GM19395 (cell line): Measurements from ENCODE around the gene TMEM163.
"Not testable (repeated sequence)": the region's sequence is repeated elsewhere in the genome, so short reads cannot be mapped to it uniquely, and the experiment has no call there.

Experiments
- ATAC-seq: cut with Tn5 transposase; IDR thresholded peaks from one replicate; pipeline ENCODE4 v1.9.1; 2021; ENCODE audit warnings: mild to moderate bottlenecking, moderate library complexity; ENCODE audit not compliant: unreplicated experiment

TMEM163 gene

DNA sequence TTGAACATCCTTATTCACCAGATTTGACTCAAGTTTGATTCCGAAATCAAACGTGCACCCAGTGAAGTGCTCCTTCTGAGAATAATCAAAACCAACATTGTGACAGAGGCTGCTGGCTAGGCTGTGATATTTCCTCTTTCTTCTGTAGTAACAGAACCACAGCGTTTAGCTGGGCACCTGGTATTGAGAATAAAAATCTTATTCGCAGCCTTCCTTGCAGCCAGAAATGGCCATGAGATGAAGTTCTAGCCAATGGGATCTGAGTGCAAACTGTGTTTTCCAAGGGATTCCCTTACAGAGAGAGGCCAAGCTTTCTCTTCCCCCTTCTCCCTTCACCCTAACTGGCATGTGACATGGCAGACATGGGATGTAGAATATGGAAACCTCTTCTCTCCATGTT lies 51.7 kb downstream of the TMEM163 start:
- ATAC-seq: no peak

DNA sequence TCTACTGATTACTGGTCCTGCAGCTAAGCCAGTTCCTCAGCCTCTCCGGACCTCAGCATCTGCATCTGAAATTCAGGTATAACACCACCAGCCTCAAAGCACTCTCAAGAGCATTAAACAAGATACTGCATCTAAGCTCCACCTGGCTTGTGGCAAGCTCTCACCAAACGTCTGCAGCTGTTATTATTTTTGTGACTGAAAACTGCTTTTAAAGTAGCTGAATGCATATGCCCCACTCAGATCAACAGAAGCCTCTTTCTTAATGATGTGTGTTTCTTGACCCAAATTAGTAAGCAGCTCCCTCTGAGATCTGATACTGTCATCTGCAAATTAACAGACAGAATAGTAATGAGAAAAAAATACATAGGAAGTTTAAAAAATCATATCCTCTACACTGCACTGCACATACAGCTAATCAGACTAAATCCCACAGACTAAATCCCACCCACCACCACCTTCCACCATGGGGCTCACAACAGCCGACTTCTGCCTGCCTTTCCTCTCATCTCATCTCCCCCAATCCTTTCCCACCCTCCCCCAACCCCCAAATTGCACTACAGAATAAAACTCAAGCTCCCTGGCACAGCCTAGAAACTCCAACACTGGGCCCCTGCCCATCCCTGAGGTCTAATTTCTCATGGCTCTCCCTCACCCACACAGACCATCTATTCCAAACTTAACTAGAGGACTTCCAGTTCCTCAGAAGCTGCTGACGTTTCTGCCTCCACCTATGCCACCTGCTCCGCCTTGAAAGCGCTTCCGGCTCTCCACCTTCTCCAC lies 52.9 kb downstream of the TMEM163 start:
- ATAC-seq: no peak

GRCh38 chr2:134663451-134664450 lies 55.0 kb downstream of the TMEM163 start:
- ATAC-seq: no peak

GRCh38 chr2:134662751-134663150 lies 56.0 kb downstream of the TMEM163 start:
- ATAC-seq: no peak

DNA sequence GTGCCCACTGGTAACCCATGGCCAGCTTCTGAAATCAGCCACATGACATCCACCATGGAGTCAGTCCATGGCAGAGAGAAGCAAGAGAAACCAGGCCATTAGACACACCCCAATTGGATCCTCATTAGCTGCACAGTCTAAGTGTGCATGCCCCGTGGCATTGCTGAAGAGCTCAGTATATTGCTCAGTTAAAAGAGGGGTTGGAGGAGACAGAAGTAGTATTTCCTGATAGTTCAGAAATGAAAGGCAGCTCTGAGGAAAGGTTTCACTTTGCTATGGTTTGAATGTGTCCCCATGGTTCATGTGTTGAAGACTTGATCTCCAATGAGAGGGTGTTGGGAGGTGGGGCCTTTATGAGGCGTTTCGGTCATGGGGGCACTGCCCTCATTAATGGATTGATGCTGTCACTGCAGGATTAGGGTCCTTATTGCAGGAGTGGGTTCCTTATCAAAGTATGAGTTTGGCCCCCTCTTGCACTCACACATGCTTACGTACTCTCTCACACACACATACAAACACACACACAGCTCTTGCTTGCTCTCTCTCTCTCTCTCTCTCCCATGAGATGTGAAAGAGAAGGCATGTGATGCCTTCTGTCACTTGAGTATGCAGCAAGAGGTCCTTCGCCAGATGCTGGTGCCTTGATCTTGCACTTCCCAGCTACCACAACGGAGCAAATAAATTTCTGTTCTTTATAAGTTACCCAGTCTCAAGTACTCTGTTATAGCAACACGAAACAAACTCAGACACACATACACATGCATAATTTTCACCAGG lies 58.0 kb downstream of the TMEM163 start:
- no peak for ATAC-seq

- no peak for ATAC-seq
These were observed 59.1 kb downstream of the TMEM163 start for GRCh38 chr2:134659724-134660123.

DNA sequence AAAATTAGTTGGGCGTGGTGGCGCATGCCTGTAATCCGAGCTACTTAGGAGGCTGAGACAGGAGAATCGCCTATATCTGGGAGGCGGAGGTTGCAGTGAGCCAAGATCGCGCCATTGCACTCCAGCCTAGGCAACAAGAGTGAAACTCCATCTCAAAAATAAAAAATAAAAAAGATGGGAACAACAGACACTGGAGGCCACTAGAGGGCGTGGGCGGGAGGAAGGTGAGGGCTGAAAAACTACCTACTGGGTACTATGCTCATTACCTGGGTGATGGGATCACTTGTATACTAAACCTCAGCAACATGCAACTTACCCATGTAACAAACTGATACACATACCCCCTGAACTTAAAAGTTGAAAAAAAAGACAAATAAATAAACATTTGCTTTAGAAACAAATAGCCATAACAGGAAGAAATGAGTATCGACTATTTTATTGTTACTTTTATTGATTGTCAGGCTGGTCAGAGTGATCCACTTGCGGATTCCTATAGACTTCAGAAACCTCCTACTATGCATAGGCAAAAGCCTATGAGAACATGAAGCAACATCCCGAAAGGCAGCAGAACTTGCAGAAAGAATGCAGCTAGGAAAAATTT lies 61.0 kb downstream of the TMEM163 start:
- no peak for ATAC-seq

DNA sequence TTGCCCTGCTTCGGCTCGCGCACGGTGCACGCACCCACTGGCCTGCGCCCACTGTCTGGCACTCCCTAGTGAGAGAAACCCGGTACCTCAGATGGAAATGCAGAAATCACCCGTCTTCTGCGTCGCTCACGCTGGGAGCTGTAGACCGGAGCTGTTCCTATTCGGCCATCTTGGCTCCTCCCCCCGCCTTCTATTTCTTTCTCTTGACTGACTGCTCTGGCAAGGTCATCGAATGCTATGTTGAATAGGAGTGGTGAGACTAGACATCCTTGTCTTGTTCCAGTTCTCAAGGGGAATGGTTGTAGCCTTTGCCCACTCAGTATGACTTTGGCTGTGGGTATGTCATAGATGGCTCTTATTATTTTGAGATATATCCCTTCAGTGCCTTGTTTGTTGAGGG lies 62.4 kb downstream of the TMEM163 start:
- ATAC-seq: not testable (repeated sequence)

DNA sequence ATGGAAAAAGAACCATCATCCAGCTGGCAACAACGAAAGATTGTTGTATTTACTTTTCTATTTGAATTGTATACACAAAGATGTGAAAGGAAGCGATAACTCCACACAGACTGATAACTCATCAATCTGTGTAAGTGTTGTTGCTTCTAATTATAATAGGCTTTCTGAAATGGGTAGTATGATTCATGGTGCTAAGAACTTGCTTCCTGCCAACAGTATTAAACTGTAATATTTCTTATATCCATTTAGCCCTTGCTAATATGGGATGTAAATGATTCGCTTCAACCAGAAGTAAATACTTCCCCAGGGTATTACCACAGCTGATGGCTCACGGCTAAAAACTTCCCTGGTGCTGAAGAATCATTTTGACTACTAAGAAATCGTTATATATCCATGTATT lies 70.2 kb downstream of the TMEM163 start:
- ATAC-seq: no peak

- no peak for ATAC-seq
These were observed 71.1 kb downstream of the TMEM163 start for GRCh38 chr2:134647607-134648256.

DNA sequence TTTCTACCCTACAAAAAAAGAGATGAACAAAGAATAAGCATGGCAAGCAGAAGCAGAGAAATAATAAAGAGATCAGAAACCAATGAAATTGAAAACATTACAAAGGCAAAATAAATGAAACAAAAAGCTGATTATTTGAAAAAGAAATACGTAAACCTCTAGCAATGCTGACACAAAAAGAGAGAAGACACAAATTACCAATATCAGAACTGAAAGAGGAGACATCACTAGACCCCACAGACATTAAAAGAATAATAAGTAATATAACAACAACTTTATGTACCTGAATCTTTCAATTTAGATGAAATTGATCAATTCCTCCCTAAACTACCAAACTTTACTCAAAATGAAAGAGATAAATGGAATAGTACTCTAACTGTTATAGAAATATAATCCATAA lies 75.9 kb downstream of the TMEM163 start:
- ATAC-seq: no peak

GRCh38 chr2:134640494-134640893 lies 78.3 kb downstream of the TMEM163 start:
- peak; percentile 62 for ATAC-seq

GRCh38 chr2:134639265-134639664 lies 79.5 kb downstream of the TMEM163 start:
- no peak for ATAC-seq

DNA sequence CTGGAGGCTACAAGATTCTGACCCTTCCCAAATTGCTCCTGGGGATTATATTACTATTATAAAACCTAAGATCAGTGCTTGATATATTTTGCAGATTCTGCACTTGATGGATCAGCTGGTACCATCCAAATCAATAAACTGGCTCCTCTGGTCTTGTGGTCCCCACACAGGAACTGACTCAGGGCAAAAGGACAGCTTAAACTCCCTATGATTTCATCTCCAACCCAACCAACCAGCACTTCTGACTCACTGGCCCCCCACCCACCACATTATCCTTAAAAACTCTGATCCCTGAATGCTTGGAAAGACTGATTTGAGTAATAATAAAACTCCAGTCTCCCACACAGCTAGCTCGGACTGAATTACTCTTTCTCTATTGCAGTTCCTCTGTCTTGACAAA lies 82.1 kb downstream of the TMEM163 start:
- ATAC-seq: no peak

DNA sequence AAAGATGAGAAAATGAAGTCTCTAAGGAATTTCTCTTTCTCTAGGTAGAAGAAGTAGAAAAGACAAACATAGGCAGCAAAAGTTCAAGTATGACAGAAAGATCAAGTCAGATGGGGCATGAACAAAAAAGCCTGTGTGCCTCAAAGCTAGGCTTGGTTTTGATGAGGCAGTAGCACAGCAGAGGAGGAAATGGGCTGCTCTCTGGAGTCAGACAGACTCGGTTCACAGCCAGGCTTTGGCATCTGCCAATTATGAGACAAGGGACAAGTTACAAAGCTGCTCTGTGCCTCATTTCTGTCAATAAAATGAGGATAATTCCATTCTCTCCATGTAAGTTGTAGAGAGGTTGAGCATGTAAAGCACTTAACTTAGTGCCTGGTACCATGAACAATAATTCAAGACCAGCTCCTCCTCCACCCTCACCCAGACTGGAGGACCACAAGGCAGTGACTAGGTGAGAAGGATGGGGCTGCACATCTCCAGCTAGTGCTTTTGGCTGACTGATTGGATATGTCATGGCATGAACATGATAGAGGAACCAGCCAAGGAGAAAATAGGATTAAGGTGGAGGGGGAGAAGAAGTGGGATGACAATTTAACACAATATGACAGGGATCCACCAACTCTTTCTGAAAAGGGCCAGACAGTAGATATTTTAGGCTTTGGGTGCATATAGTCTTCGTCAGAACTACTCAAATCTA lies 84.6 kb downstream of the TMEM163 start:
- ATAC-seq: no peak

- no peak for ATAC-seq
These were observed 88.2 kb downstream of the TMEM163 start for GRCh38 chr2:134630504-134631159.

GRCh38 chr2:134628453-134628852 lies 90.3 kb downstream of the TMEM163 start:
- ATAC-seq: no peak

- no peak for ATAC-seq
These were observed 92.0 kb downstream of the TMEM163 start for GRCh38 chr2:134626781-134627180.

GRCh38 chr2:134625311-134625710 lies 93.5 kb downstream of the TMEM163 start:
- ATAC-seq: no peak
